Liver (tissue), 9 donors: Measurements from ENCODE around the gene TBC1D5. TPM values are rescaled to one million over a fixed set of nuclear protein-coding genes. Genes with fewer than 3 reads are reported as not detected.

Experiments
- DNase-seq: peaks from one replicate; pipeline ENCODE4 v3.0.0-alpha.2; 2017; ENCODE audit warnings: low spot score
- H3K27ac ChIP-seq, 2 donors: one replicate each; pipeline ENCODE4 v1.7.0; 2013; ENCODE audit warnings: inconsistent platforms in 2 of 2, low read length in 2 of 2, control low read depth in 1 of 2, low read depth in 1 of 2, mild to moderate bottlenecking in 1 of 2
- H3K27me3 ChIP-seq, 4 donors: one replicate each; pipeline versions ENCODE4 v1.6.1 to v1.7.0; 2013; ENCODE audit warnings: low read length in 3 of 4, inconsistent platforms in 1 of 4, mild to moderate bottlenecking in 1 of 4, moderate library complexity in 1 of 4; ENCODE audit not compliant: control insufficient read depth in 4 of 4, insufficient read depth in 4 of 4
- H3K36me3 ChIP-seq, 4 donors: one replicate each; pipeline versions ENCODE4 v1.6.1 to v1.7.0; 2013; ENCODE audit warnings: low read length in 3 of 4, mild to moderate bottlenecking in 3 of 4, low read depth in 1 of 4, moderate library complexity in 1 of 4; ENCODE audit not compliant: control insufficient read depth in 4 of 4, insufficient read depth in 3 of 4
- H3K4me1 ChIP-seq, 4 donors: one replicate each; pipeline versions ENCODE4 v1.6.1 to v1.7.0; 2013; ENCODE audit warnings: low read length in 3 of 4, mild to moderate bottlenecking in 3 of 4, moderate library complexity in 1 of 4; ENCODE audit not compliant: control insufficient read depth in 4 of 4, insufficient read depth in 4 of 4
- H3K4me3 ChIP-seq, 3 donors: one replicate each; pipeline versions ENCODE4 v1.6.1 to v1.7.0; 2013; ENCODE audit warnings: low read length in 3 of 3, control low read depth in 1 of 3, low read depth in 1 of 3, mild to moderate bottlenecking in 1 of 3
- H3K9ac ChIP-seq, 2 donors: one replicate each; pipeline ENCODE4 v1.7.0; 2013; ENCODE audit warnings: low read length in 2 of 2, mild to moderate bottlenecking in 2 of 2, moderate library complexity in 2 of 2, control low read depth in 1 of 2, low read depth in 1 of 2
- H3K9me3 ChIP-seq, 4 donors: one replicate each; pipeline versions ENCODE4 v1.6.1 to v1.7.0; 2013; ENCODE audit warnings: low read length in 3 of 4; ENCODE audit not compliant: control insufficient read depth in 4 of 4
- CTCF ChIP-seq: fragments of 150-350 bp; IDR thresholded peaks from 2 replicates; pipeline ENCODE4 v1.5.1; 2017; ENCODE audit warnings: improper control_type of control experiment, low read depth, low read length; ENCODE audit not compliant: missing input control
- EGR1 ChIP-seq, 2 donors: IDR thresholded peaks; 2 replicates each; pipeline ENCODE4 v1.6.1; 2016 to 2018; ENCODE audit warnings: antibody characterized with exemption in 2 of 2, low read depth in 2 of 2
- FOXA1 ChIP-seq: IDR thresholded peaks from 2 replicates; pipeline ENCODE4 v1.6.1; 2016; ENCODE audit warnings: antibody characterized with exemption
- FOXA2 ChIP-seq: IDR thresholded peaks from 2 replicates; pipeline ENCODE4 v1.6.1; 2016; ENCODE audit warnings: antibody characterized with exemption
- HNF4A ChIP-seq, 2 donors: conservative IDR thresholded peaks; 2 replicates each; pipeline ENCODE4 v1.6.1; 2016; ENCODE audit warnings: antibody characterized with exemption in 2 of 2, mild to moderate bottlenecking in 2 of 2
- HNF4G ChIP-seq: IDR thresholded peaks from 2 replicates; pipeline ENCODE4 v1.6.1; 2016; ENCODE audit warnings: antibody characterized with exemption
- MAX ChIP-seq: IDR thresholded peaks from 2 replicates; pipeline ENCODE4 v1.6.1; 2016; ENCODE audit warnings: antibody characterized with exemption
- NR2F2 ChIP-seq: IDR thresholded peaks from 2 replicates; pipeline ENCODE4 v1.6.1; 2016; ENCODE audit warnings: antibody characterized with exemption
- RAD21 ChIP-seq, 2 donors: IDR thresholded peaks; 2 replicates each; pipeline ENCODE4 v1.6.1; 2016; ENCODE audit warnings: antibody characterized with exemption in 2 of 2, mild to moderate bottlenecking in 2 of 2
- REST ChIP-seq: IDR thresholded peaks from 2 replicates; pipeline ENCODE4 v1.6.1; 2016; ENCODE audit warnings: antibody characterized with exemption, mild to moderate bottlenecking
- SP1 ChIP-seq: IDR thresholded peaks from 2 replicates; pipeline ENCODE4 v1.6.1; 2018; ENCODE audit warnings: antibody characterized with exemption, mild to moderate bottlenecking
- TAF1 ChIP-seq: conservative IDR thresholded peaks from 2 replicates; pipeline ENCODE4 v1.6.1; 2016; ENCODE audit warnings: antibody characterized with exemption, mild to moderate bottlenecking
- YY1 ChIP-seq: IDR thresholded peaks from 2 replicates; pipeline ENCODE4 v1.6.1; 2016; ENCODE audit warnings: antibody characterized with exemption, mild to moderate bottlenecking
- ZBTB33 ChIP-seq: IDR thresholded peaks from 2 replicates; pipeline ENCODE4 v1.6.1; 2016; ENCODE audit warnings: antibody characterized with exemption
- WGBS: extraction: QIAGEN DNeasy Blood & Tissue Kit; methylation state at CpG from one replicate; pipeline ENCODE4 v1.1.7; 2013; 5-methylcytosine and 5-hydroxymethylcytosine counted together
- polyA plus RNA-seq, 2 donors: library from polyadenylated mRNA; stranded (reverse) in 1 of 2; unstranded in 1 of 2; fragments of 200-250 nt in 1 of 2; fragments of >200 nt in 1 of 2; fragmentation: Nextera tagmentation in 1 of 2; extraction: Ambion mirVana in 1 of 2; gene quantifications; one replicate each; pipeline versions ENCODE4 v1.2.1 to v1.2.3, GENCODE V29; 2013 to 2015
- total RNA-seq, 2 donors: library from RNA; depleted of rRNA; stranded (reverse); fragments of >200 nt; gene quantifications; one replicate each; pipeline ENCODE4 v1.2.3, GENCODE V29; 2014
- donor health status: healthy.
- donor health status: healthy.
- donor health status: healthy.
- donor health status: healthy.
- donor health status: healthy.

Gene TBC1D5
- total and polyA plus RNA-seq, 4 donors: 9.1 to 45.6 (median 25.6) TPM

- no peak for DNase-seq
- H3K4me1 ChIP-seq: no peaks in the 10 kb centered on the region
- TF ChIP-seq FOXA1 (no peak), YY1 (no peak), HNF4G (no peak), FOXA2 (no peak), NR2F2 (no peak), HNF4A (conservative IDR thresholded peaks at IDR 0.05) (no peak), CTCF (no peak), SP1 (no peak), RAD21 (IDR thresholded peaks at IDR 0.05) (no peak), MAX (no peak), TAF1 (no peak)
- 97% methylated on average over 5 of the region's 5 CpGs for WGBS
- no peak overlapping the region for H3K9ac ChIP-seq
- H3K9me3 ChIP-seq: no peaks in the 10 kb centered on the region
- no peaks in the 10 kb centered on the region for H3K27me3 ChIP-seq
- H3K36me3 ChIP-seq: peaks cover 0 to 1% (median 0%) of the 10 kb centered on the region in 4 donors
- H3K4me3 ChIP-seq: no peak overlapping the region
- no peak overlapping the region for H3K27ac ChIP-seq
These were observed 455.3 kb downstream of the TBC1D5 start for GRCh38 chr3:17287006-17287689.

GRCh38 chr3:17278006-17278405, 464.4 kb downstream of the TBC1D5 start:
- no peaks in the 10 kb centered on the region for H3K4me1 ChIP-seq
- H3K27me3 ChIP-seq: no peaks in the 10 kb centered on the region
- TF ChIP-seq FOXA1: no peak
- TF ChIP-seq EGR1 (IDR thresholded peaks at IDR 0.05; ENCODE audit: low read depth in 2 of 2): no peak
- TF ChIP-seq RAD21 (IDR thresholded peaks at IDR 0.05): no peak
- TF ChIP-seq HNF4G: no peak
- no peak for TF ChIP-seq HNF4A (conservative IDR thresholded peaks at IDR 0.05)
- no peak for TF ChIP-seq ZBTB33
- TF ChIP-seq TAF1: no peak
- no peak for TF ChIP-seq YY1
- TF ChIP-seq FOXA2: no peak
- TF ChIP-seq REST: no peak
- no peak for TF ChIP-seq MAX
- no peaks in the 10 kb centered on the region for H3K36me3 ChIP-seq
- no peak overlapping the region for H3K9ac ChIP-seq
- WGBS: 97% methylated on average over 2 of the region's 2 CpGs
- no peaks in the 10 kb centered on the region for H3K9me3 ChIP-seq
- no peak for DNase-seq
- no peak overlapping the region for H3K4me3 ChIP-seq
- H3K27ac ChIP-seq: no peak overlapping the region
